Loucy (cell line): ENCODE data around the gene KIDINS220.

Source experiments
- EZH2phosphoT487 ChIP-seq: fragments of 200-600 bp; IDR thresholded peaks from 2 replicates; pipeline ENCODE4 v1.6.1; 2018; ENCODE audit warnings: antibody characterized with exemption, mild to moderate bottlenecking, moderate library complexity, borderline replicate concordance
- TF ChIP-seq, protein P1 (sequence below): fragments of 200-600 bp; sonication (generic); conservative IDR thresholded peaks from 2 replicates; pipeline ENCODE4 v1.5.1; 2014; ENCODE audit warnings: mild to moderate bottlenecking, antibody characterized with exemption, low read length

- TF ChIP-seq, protein P1, sequence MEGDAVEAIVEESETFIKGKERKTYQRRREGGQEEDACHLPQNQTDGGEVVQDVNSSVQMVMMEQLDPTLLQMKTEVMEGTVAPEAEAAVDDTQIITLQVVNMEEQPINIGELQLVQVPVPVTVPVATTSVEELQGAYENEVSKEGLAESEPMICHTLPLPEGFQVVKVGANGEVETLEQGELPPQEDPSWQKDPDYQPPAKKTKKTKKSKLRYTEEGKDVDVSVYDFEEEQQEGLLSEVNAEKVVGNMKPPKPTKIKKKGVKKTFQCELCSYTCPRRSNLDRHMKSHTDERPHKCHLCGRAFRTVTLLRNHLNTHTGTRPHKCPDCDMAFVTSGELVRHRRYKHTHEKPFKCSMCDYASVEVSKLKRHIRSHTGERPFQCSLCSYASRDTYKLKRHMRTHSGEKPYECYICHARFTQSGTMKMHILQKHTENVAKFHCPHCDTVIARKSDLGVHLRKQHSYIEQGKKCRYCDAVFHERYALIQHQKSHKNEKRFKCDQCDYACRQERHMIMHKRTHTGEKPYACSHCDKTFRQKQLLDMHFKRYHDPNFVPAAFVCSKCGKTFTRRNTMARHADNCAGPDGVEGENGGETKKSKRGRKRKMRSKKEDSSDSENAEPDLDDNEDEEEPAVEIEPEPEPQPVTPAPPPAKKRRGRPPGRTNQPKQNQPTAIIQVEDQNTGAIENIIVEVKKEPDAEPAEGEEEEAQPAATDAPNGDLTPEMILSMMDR: no peak
- TF ChIP-seq EZH2phosphoT487: no peak
Observed at GRCh38 chr2:8719528-8719927, 117.9 kb downstream of the KIDINS220 start.
